ENCODE results near the gene LHX3.
"Not testable (repeated sequence)": the region's sequence is repeated elsewhere in the genome, so short reads cannot be mapped to it uniquely, and the experiment has no call there.

LHX3 gene

GRCh38 chr9:136240941-136241340 lies 36.0 kb upstream of the LHX3 start:
- DNase-seq, result no peak

GRCh38 chr9:136239983-136240330 lies 35.0 kb upstream of the LHX3 start:
- no peak for DNase-seq

GRCh38 chr9:136239135-136239982 lies 34.4 kb upstream of the LHX3 start:
- DNase-seq, result no peak

GRCh38 chr9:136238342-136238732 lies 33.4 kb upstream of the LHX3 start:
- DNase-seq, result no peak

- no peak for DNase-seq
These were observed 32.8 kb upstream of the LHX3 start for GRCh38 chr9:136237486-136238341.

GRCh38 chr9:136236471-136237410 lies 31.8 kb upstream of the LHX3 start:
- DNase-seq, result not testable (repeated sequence)

GRCh38 chr9:136235709-136236455 lies 31.0 kb upstream of the LHX3 start:
- no peak for DNase-seq

- no peak for DNase-seq
These were observed 30.2 kb upstream of the LHX3 start for GRCh38 chr9:136235171-136235570.

GRCh38 chr9:136234597-136234996 lies 29.7 kb upstream of the LHX3 start:
- DNase-seq, result no peak

- no peak for DNase-seq
These were observed 28.9 kb upstream of the LHX3 start for GRCh38 chr9:136233868-136234267.

GRCh38 chr9:136233411-136233810 lies 28.5 kb upstream of the LHX3 start:
- DNase-seq, result no peak

- DNase-seq, result no peak
These were observed 28.0 kb upstream of the LHX3 start for GRCh38 chr9:136232969-136233368.

- DNase-seq, result no peak
These were observed 26.8 kb upstream of the LHX3 start for GRCh38 chr9:136231478-136232297.

- no peak for DNase-seq
These were observed 25.8 kb upstream of the LHX3 start for GRCh38 chr9:136230773-136231172.

GRCh38 chr9:136230365-136230764 lies 25.4 kb upstream of the LHX3 start:
- no peak for DNase-seq

- no peak for DNase-seq
These were observed 24.5 kb upstream of the LHX3 start for GRCh38 chr9:136229096-136230065.

GRCh38 chr9:136228107-136228875 lies 23.4 kb upstream of the LHX3 start:
- DNase-seq, result no peak

- DNase-seq, result no peak
These were observed 21.9 kb upstream of the LHX3 start for GRCh38 chr9:136226680-136227407.
